Esophagus muscularis mucosa (tissue), 4 donors: ENCODE results near the gene KRTAP5-3.

Experiments
- CTCF ChIP-seq, 3 experiments: fragments of 200-600 bp in 2 of 3; fragments of 450-650 bp in 1 of 3; sonication (generic) in 2 of 3; IDR thresholded peaks; one replicate each; pipeline ENCODE4 v1.5.1; 2017 to 2019; ENCODE audit warnings: antibody characterized with exemption in 3 of 3, mild to moderate bottlenecking in 2 of 3, moderate library complexity in 1 of 3
- EP300 ChIP-seq: sonication (generic); formaldehyde crosslinking; IDR thresholded peaks from one replicate; pipeline ENCODE4 v1.6.1; 2017; ENCODE audit warnings: antibody characterized with exemption
- POLR2A ChIP-seq: fragments of 450-650 bp; IDR thresholded peaks from one replicate; pipeline ENCODE4 v1.6.1; 2017; ENCODE audit warnings: antibody characterized with exemption, moderate library complexity, mild to moderate bottlenecking, low read depth

- TF ChIP-seq CTCF (IDR thresholded peaks at IDR 0.05) (no peak), POLR2A (no peak), EP300 (no peak)
Measured at GRCh38 chr11:1557904-1558774, 50.1 kb downstream of the KRTAP5-3 start.
